Gastrocnemius medialis (tissue), 4 donors: ENCODE measurements around the gene UBE4A.

Experiments
- POLR2A ChIP-seq, 2 donors: fragments of 450-650 bp; IDR thresholded peaks; one replicate each; pipeline ENCODE4 v1.6.1; 2017; ENCODE audit warnings: antibody characterized with exemption in 2 of 2, mild to moderate bottlenecking in 2 of 2, moderate library complexity in 2 of 2
- TF ChIP-seq, protein P1 (sequence below), 5 experiments: fragments of 450-650 bp in 3 of 5; fragments of 200-600 bp in 2 of 5; sonication (generic) in 2 of 5; IDR thresholded peaks in 4 of 5; conservative IDR thresholded peaks in 1 of 5; 1 replicate in 4 of 5; 2 replicates in 1 of 5; pipeline ENCODE4 v1.5.1; 2016 to 2019; ENCODE audit warnings: antibody characterized with exemption in 5 of 5, mild to moderate bottlenecking in 3 of 5, moderate library complexity in 3 of 5

DNA sequence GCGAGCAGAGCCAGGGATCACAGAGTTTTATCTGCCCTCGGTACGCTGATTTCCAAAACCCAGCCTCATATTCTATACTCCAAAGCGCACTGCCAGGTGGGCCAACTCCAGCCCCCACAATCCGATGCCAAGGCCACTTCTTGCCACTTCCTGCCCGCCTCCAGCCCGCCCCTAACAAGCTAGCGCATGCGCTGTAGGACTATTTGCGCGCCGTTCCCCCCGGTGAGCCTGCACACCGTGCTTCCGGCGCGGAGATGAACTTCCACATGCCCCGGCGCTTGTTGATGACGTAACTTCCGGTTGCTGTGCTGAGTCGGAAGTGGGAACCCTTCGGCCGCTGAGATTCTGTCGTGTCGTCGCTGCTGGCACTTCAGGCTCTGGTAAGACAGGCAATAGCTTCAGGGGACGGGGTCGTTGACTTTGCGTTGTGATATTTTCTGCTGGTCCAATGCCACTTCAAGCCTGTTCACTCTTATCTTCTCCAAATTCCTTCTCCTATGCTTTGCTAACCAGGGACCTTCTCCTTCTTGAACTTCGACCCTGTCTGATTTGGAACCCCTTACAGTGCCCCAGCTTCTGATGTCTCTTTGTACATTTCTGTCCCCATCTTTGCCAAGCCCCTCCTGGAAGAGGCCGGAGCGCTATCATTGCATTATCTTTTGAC, at the start of gene UBE4A:
- TF ChIP-seq, protein P1, sequence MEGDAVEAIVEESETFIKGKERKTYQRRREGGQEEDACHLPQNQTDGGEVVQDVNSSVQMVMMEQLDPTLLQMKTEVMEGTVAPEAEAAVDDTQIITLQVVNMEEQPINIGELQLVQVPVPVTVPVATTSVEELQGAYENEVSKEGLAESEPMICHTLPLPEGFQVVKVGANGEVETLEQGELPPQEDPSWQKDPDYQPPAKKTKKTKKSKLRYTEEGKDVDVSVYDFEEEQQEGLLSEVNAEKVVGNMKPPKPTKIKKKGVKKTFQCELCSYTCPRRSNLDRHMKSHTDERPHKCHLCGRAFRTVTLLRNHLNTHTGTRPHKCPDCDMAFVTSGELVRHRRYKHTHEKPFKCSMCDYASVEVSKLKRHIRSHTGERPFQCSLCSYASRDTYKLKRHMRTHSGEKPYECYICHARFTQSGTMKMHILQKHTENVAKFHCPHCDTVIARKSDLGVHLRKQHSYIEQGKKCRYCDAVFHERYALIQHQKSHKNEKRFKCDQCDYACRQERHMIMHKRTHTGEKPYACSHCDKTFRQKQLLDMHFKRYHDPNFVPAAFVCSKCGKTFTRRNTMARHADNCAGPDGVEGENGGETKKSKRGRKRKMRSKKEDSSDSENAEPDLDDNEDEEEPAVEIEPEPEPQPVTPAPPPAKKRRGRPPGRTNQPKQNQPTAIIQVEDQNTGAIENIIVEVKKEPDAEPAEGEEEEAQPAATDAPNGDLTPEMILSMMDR (IDR thresholded peaks at IDR 0.05 in 4 of 5, conservative IDR thresholded peaks at IDR 0.05 in 1 of 5), result no peak
- TF ChIP-seq POLR2A (IDR thresholded peaks at IDR 0.05), result peak; percentile 54 to 60
